22Rv1 (cell line): ENCODE results near the gene STRIP2.

ENCODE experiments used
- H3K27ac ChIP-seq: fragments of 450-650 bp; 2 replicates; pipeline ENCODE4 v1.5.1; 2017
- ZFX ChIP-seq: fragments of 450-650 bp; IDR thresholded peaks from 2 replicates; pipeline ENCODE4 v1.6.1; 2017; ENCODE audit warnings: antibody characterized with exemption, borderline replicate concordance
- TF ChIP-seq, protein P1 (sequence below): fragments of 450-650 bp; IDR thresholded peaks from 2 replicates; pipeline ENCODE4 v1.5.1; 2017; ENCODE audit warnings: mild to moderate bottlenecking

The STRIP2 gene

DNA sequence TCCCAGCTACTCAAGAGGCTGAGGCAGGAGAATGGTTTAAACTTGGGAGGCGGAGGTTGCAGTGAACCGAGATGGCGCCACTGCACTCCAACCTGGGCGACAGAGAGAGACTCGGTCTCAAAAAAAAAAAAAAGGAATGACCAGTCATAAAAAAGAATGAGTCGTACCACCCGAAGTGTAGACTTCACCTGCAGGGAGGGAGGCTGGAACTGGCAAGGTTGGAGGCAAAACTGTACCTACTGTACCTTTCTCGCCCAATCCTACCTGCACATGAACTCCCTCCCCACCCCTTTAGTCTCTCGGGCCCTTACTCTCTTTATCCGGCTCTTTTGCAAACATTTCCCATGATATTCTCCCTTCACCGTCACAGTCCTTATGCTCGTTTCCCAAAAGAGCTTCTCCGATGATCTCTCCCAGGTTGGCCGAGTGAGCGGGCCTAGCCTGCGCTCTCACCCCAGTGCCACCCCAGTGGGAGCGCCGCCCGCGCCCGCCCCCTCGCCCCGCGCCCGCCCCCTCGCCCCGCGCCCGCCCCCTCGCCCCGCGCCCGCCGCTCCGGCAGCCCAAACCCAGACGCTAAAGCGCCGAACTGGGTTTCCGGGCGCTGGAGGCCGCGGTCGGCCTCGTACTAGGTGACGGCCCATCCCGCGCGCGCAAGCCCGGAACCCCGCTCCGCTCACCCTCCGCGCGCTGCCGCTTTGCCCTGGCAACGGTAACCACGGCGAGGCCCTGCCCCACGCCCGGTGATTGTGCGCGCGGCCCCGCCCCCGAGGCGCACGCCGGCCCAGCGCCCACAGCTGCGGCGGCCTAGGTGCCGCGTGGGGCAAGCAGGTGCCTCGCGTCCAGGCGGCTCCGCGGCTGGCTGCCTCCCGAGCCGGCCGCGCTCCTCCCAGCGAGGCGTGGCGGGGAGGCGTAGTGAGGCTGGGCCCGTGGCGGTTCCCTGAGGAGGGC lies 67.8 kb downstream of the STRIP2 start, which contains the start of gene SMKR1:
TSS of gene SMKR1 (plus strand) at position 772 of the 948 bp plus-strand sequence. CDS start 294 bp downstream, outside the sequence.
- TF ChIP-seq, protein P1, sequence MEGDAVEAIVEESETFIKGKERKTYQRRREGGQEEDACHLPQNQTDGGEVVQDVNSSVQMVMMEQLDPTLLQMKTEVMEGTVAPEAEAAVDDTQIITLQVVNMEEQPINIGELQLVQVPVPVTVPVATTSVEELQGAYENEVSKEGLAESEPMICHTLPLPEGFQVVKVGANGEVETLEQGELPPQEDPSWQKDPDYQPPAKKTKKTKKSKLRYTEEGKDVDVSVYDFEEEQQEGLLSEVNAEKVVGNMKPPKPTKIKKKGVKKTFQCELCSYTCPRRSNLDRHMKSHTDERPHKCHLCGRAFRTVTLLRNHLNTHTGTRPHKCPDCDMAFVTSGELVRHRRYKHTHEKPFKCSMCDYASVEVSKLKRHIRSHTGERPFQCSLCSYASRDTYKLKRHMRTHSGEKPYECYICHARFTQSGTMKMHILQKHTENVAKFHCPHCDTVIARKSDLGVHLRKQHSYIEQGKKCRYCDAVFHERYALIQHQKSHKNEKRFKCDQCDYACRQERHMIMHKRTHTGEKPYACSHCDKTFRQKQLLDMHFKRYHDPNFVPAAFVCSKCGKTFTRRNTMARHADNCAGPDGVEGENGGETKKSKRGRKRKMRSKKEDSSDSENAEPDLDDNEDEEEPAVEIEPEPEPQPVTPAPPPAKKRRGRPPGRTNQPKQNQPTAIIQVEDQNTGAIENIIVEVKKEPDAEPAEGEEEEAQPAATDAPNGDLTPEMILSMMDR, result peak; percentile 24; the same call in 1 of the 2 replicates
- TF ChIP-seq ZFX, result no peak
- peak within 1 kb of the TSS; percentile 59 for H3K27ac ChIP-seq

DNA sequence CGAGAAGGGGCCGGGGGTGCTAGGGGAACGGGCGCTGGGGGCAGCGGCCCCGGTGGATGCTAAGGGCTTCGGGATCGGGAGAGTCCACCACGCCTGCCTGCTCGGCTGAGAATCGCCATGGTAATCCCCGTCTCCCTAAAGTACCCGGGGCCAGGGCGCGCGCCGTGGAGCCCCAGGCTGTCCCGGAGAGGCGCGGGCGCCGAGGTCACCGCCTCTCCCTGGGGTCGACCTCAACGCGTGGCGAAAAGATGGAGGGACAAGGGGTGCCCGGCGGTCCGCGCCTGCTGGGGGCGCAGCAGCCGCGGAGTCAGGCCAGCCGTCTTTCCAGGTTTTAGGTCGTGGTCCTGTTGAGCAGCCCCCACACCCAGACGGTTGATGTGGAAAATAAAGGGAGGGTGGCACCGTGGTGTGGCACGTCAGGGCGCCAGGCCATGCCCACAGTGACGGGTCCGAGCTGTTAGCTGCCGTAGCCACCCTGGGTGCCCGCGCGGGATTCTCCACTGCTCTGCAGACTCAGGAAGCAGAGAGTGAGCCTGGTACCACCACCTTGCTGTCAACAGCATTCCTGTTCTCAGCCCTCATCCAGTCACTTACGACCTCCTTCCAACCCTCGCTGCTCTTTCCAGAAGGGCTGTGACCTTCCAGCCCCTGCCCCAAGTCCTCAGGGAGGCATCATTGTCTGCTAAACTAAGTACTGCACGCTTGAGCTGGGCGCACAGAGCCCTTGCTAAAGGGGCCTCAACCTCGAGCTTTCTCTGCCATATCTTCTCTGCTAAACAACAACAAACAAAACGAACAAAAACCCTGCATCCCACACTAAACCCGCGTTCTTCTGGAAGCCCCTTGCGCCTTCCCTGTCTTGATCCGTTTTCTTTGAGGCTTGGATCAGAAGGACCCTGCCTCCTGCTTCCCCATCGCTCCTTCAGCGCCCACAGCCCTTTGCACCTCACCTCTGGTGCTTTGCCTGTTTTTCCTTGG lies 68.8 kb downstream of the STRIP2 start:
- H3K27ac ChIP-seq, result peak overlapping the region; percentile 59
- TF ChIP-seq, protein P1, result peak; percentile 52
- TF ChIP-seq ZFX, result no peak

DNA sequence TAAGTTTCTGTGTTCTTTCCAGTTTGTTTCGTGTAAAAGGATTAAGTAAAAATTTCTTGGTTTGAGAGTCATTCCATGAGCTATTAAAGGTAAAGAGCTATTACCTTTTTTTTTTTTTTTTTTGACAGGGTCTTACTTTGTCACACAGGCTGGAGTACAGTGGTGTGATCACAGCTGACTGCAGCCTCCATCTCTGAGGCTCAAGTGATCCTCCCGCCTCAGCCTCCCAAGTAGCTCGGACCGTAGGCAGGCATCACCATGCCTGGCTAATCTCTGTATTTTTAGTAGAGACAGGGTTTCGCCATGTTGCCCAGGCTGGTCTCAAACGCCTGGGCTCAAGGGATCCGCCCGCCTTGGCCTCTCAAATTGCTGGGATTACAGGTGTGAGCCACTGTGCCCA lies 69.5 kb downstream of the STRIP2 start:
- no peak overlapping the region for H3K27ac ChIP-seq
- TF ChIP-seq, protein P1, result no peak
- TF ChIP-seq ZFX, result no peak

DNA sequence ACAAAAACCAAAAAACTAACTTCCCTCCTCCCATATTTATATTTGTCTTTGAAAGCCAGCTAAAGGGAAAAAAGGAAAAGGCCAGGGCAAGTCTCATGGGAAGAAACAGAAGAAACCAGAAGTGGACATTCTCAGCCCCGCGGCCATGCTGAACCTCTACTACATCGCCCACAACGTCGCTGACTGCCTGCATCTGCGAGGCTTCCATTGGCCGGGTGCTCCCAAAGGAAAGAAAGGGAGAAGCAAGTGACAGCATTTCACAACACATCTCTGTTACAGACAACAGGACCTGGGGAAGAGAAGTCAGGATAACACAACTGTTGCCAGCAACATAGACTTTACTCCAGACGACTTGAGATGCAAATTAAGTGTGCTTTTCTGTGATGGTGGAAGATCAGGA lies 78.0 kb downstream of the STRIP2 start:
- TF ChIP-seq ZFX, result no peak
- TF ChIP-seq, protein P1, result no peak
- H3K27ac ChIP-seq, result no peak overlapping the region

DNA sequence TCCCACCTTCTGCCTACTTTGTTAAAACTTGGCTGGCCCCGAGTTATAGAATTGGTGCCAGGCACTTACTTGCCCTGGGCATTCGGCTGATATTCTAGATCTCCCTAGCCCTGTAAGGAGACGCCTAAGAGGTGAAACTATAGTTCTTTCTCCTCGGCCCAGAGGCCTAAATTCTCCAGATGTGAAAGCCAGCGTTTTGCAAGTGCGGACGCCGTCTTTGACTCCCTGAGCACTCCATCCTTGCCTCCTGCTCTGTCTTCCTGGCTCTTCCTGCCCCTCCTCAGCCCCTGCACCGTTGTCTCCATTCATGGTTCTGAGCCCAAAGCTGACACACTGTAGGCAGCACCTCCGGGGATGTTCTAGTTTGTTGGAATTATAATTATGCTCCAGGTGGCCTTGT lies 79.3 kb downstream of the STRIP2 start:
- TF ChIP-seq, protein P1, result no peak
- no peak for TF ChIP-seq ZFX
- H3K27ac ChIP-seq, result no peak overlapping the region

DNA sequence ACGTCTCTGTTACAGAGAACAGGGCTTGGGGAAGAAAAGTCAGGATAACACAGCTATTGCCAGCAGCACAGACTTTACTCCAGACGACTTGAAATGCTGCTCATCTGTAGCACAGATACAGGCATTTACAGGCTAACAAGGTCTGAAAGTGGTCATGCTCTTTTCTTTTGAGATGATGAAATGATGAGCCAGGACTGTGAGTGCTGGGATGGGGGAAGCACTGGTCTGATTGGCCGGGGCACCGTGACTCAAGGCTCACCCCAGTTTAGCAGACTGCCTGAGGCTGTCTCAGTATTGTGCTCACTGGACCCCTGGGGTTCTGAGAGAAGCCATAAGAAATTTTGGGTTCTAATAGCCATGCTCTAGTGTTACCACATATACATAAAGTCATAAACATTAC lies 80.5 kb downstream of the STRIP2 start:
- no peak overlapping the region for H3K27ac ChIP-seq

More for the DNA sequence above, 80.5 kb downstream of the STRIP2 start:
- no peak for TF ChIP-seq ZFX
- TF ChIP-seq, protein P1, result no peak
